Suprapubic skin (tissue), 4 donors: Measurements from ENCODE around the gene ZNF154. TPM values are rescaled to one million over a fixed set of nuclear protein-coding genes. Genes with fewer than 3 reads are reported as not detected.

Experiments
- DNase-seq, 2 donors: peaks; one replicate each; pipeline ENCODE4 v3.0.0-alpha.2; 2019; ENCODE audit warnings: low spot score in 2 of 2
- H3K27ac ChIP-seq: fragments of 200-600 bp; sonication (generic); one replicate; pipeline ENCODE4 v1.5.1; 2019
- H3K27me3 ChIP-seq: fragments of 200-600 bp; sonication (generic); one replicate; pipeline ENCODE4 v1.5.1; 2019
- H3K36me3 ChIP-seq: fragments of 200-600 bp; sonication (generic); one replicate; pipeline ENCODE4 v1.5.1; 2019
- H3K4me1 ChIP-seq: fragments of 200-600 bp; sonication (generic); one replicate; pipeline ENCODE4 v1.5.1; 2019
- H3K4me3 ChIP-seq: fragments of 200-600 bp; sonication (generic); one replicate; pipeline ENCODE4 v1.5.1; 2019; ENCODE audit warnings: mild to moderate bottlenecking
- H3K9me3 ChIP-seq: fragments of 200-600 bp; sonication (generic); one replicate; pipeline ENCODE4 v1.5.1; 2019
- EP300 ChIP-seq: sonication (generic); formaldehyde crosslinking; IDR thresholded peaks from one replicate; pipeline ENCODE4 v1.6.1; 2017; ENCODE audit warnings: antibody characterized with exemption
- POLR2A ChIP-seq, 2 donors: fragments of 450-650 bp; IDR thresholded peaks; one replicate each; pipeline ENCODE4 v1.6.1; 2017; ENCODE audit warnings: antibody characterized with exemption in 2 of 2, mild to moderate bottlenecking in 2 of 2, moderate library complexity in 2 of 2
- POLR2AphosphoS5 ChIP-seq, 3 donors: sonication (generic); formaldehyde crosslinking; IDR thresholded peaks; one replicate each; pipeline ENCODE4 v1.6.1; 2017; ENCODE audit warnings: antibody characterized with exemption in 3 of 3
- WGBS: methylation state at CpG from one replicate; pipeline ENCODE4 v1.1.5; 2018; 5-methylcytosine and 5-hydroxymethylcytosine counted together
- total RNA-seq, 4 donors: library from RNA; depleted of rRNA; stranded (reverse); fragments of >200 nt; gene quantifications; one replicate each; pipeline ENCODE4 v1.1.0, GENCODE V29; 2016
- TF ChIP-seq, protein P1 (sequence below), 2 donors: fragments of 200-600 bp in 1 of 2; fragments of 450-650 bp in 1 of 2; sonication (generic) in 1 of 2; IDR thresholded peaks; one replicate each; pipeline ENCODE4 v1.5.1; 2016 to 2019; ENCODE audit warnings: antibody characterized with exemption in 2 of 2, mild to moderate bottlenecking in 1 of 2, moderate library complexity in 1 of 2

Gene ZNF154
- total RNA-seq, result 1 to 10 TPM in 2 of 4 donors, under 1 TPM in 1, not detected in 1; 0.13 to 1.3 (median 1.3) TPM

GRCh38 chr19:57708641-57709361 is at the start of gene ZNF154:
Gene ZNF154, minus strand, starts transcription at chr19:57709204. Its CDS starts 233 bp downstream, at chr19:57708971.
- Histone ChIP-seq H3K27ac (peak within 1 kb of the TSS; percentile 34), H3K4me3 (peak within 1 kb of the TSS; percentile 35), H3K9me3 (peaks cover 56% of the 10 kb centered on the region), H3K36me3 (peaks cover 5% of the 10 kb centered on the region), H3K4me1 (no peaks in the 10 kb centered on the region), H3K27me3 (no peaks in the 10 kb centered on the region)
- TF ChIP-seq, protein P1, sequence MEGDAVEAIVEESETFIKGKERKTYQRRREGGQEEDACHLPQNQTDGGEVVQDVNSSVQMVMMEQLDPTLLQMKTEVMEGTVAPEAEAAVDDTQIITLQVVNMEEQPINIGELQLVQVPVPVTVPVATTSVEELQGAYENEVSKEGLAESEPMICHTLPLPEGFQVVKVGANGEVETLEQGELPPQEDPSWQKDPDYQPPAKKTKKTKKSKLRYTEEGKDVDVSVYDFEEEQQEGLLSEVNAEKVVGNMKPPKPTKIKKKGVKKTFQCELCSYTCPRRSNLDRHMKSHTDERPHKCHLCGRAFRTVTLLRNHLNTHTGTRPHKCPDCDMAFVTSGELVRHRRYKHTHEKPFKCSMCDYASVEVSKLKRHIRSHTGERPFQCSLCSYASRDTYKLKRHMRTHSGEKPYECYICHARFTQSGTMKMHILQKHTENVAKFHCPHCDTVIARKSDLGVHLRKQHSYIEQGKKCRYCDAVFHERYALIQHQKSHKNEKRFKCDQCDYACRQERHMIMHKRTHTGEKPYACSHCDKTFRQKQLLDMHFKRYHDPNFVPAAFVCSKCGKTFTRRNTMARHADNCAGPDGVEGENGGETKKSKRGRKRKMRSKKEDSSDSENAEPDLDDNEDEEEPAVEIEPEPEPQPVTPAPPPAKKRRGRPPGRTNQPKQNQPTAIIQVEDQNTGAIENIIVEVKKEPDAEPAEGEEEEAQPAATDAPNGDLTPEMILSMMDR (IDR thresholded peaks at IDR 0.05), result no peak
- no peak for TF ChIP-seq EP300
- no peak for TF ChIP-seq POLR2A (IDR thresholded peaks at IDR 0.05)
- TF ChIP-seq POLR2AphosphoS5 (IDR thresholded peaks at IDR 0.05), result no peak
- 4% methylated on average over 23 of the region's 53 CpGs for WGBS
- no peak for DNase-seq

GRCh38 chr19:57757941-57758340 is 48.9 kb upstream of the ZNF154 start:
- WGBS, result 94% methylated on average over 2 of the region's 2 CpGs
- no peaks in the 10 kb centered on the region for H3K27me3 ChIP-seq
- H3K27ac ChIP-seq, result no peak overlapping the region
- no peak overlapping the region for H3K4me3 ChIP-seq
- H3K36me3 ChIP-seq, result peaks cover 88% of the 10 kb centered on the region
- no peaks in the 10 kb centered on the region for H3K4me1 ChIP-seq
- H3K9me3 ChIP-seq, result peaks cover 47% of the 10 kb centered on the region
- TF ChIP-seq, protein P1 (IDR thresholded peaks at IDR 0.05), result no peak
- TF ChIP-seq POLR2AphosphoS5 (IDR thresholded peaks at IDR 0.05) (no peak), EP300 (no peak), POLR2A (IDR thresholded peaks at IDR 0.05) (no peak)
- no peak for DNase-seq

GRCh38 chr19:57755031-57755430 is 46.0 kb upstream of the ZNF154 start:
- 90% methylated on average over 4 of the region's 4 CpGs for WGBS
- DNase-seq, result no peak
- H3K36me3 ChIP-seq, result peaks cover 94% of the 10 kb centered on the region
- TF ChIP-seq POLR2A (IDR thresholded peaks at IDR 0.05) (no peak), POLR2AphosphoS5 (IDR thresholded peaks at IDR 0.05) (no peak), EP300 (no peak)
- TF ChIP-seq, protein P1 (IDR thresholded peaks at IDR 0.05), result no peak
- no peak overlapping the region for H3K27ac ChIP-seq
- no peak overlapping the region for H3K4me3 ChIP-seq
- H3K27me3 ChIP-seq, result no peaks in the 10 kb centered on the region
- peaks cover 52% of the 10 kb centered on the region for H3K9me3 ChIP-seq
- H3K4me1 ChIP-seq, result no peaks in the 10 kb centered on the region

DNA sequence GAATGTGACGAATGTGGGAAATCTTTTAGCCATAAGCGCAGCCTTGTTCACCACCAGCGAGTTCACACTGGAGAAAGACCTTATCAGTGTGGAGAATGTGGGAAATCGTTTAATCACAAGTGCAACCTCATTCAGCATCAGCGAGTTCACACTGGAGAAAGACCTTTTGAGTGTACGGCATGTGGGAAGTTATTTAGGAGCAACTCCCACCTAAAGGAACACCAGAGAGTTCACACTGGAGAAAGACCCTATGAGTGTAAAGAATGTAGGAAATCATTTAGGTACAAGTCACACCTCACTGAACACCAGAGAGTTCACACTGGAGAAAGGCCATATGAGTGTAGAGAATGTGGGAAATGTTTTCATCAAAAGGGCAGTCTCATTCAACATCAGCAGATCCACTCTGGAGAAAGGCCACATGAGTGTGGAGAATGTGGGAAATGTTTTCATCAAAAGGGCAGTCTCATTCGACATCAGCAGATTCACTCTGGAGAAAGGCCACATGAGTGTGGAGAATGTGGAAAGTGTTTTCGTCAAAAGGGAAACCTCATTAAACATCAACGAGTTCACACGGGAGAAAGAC is 45.2 kb upstream of the ZNF154 start:
- Histone ChIP-seq H3K9me3 (peaks cover 50% of the 10 kb centered on the region), H3K27me3 (no peaks in the 10 kb centered on the region), H3K4me1 (no peaks in the 10 kb centered on the region), H3K4me3 (no peak overlapping the region), H3K27ac (no peak overlapping the region), H3K36me3 (peaks cover 94% of the 10 kb centered on the region)
- no peak for TF ChIP-seq POLR2A (IDR thresholded peaks at IDR 0.05)
- TF ChIP-seq POLR2AphosphoS5 (IDR thresholded peaks at IDR 0.05), result no peak
- TF ChIP-seq, protein P1 (IDR thresholded peaks at IDR 0.05), result no peak
- no peak for TF ChIP-seq EP300
- DNase-seq, result no peak
- 95% methylated on average over 10 of the region's 10 CpGs for WGBS

DNA sequence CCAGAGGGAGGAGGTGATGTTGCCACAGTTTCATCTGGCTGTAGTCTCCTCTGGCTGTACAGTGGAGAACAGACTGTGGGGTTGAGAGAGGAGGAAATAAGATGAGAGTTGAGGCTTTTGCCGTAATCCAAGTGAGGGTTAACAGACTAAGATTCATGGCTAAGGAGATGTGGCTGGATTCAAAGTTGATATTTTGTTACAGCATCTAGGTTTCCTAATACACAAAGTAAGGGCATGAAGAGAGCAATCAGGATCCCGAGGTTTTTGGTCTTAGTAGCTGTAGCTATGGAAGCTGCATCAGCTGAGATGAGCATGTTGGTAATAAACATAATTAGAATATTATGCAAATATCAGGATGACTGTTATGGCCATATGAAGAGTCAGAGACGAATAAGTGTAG is 39.0 kb upstream of the ZNF154 start:
- Histone ChIP-seq H3K36me3 (peaks cover 46% of the 10 kb centered on the region), H3K27me3 (no peaks in the 10 kb centered on the region), H3K4me3 (peak overlapping the region; percentile 72), H3K4me1 (peaks cover 6% of the 10 kb centered on the region), H3K9me3 (peaks cover 29% of the 10 kb centered on the region), H3K27ac (no peak overlapping the region)
- 97% methylated on average over 3 of the region's 3 CpGs for WGBS
- TF ChIP-seq, protein P1 (IDR thresholded peaks at IDR 0.05), result no peak
- TF ChIP-seq POLR2A (IDR thresholded peaks at IDR 0.05), result no peak
- TF ChIP-seq EP300, result no peak
- no peak for TF ChIP-seq POLR2AphosphoS5 (IDR thresholded peaks at IDR 0.05)
- no peak for DNase-seq
